Natural killer cell (primary cell): ENCODE measurements around the gene ABCA4. TPM values are rescaled to one million over a fixed set of nuclear protein-coding genes. Genes with fewer than 3 reads are reported as not detected.

Source experiments
- ATAC-seq, 3 donors: fragments of 150-1000 bp in 2 of 3; fragments of 200-7000 bp in 1 of 3; cut with Tn5 transposase; 1 replicate in 1 of 3; 2 replicates in 2 of 3; pipeline ENCODE4 v1.10.0; 2021; ENCODE audit warnings: mild to moderate bottlenecking in 2 of 3, moderate library complexity in 2 of 3
- DNase-seq, 2 donors: peaks; one replicate each; pipeline versions ENCODE4 v3.0.0 to v3.0.0-alpha.2; 2013 to 2021; ENCODE audit warnings: mixed read lengths in 1 of 2
- H3K27ac ChIP-seq: one replicate; pipeline ENCODE4 v1.5.1; 2013; ENCODE audit warnings: mild to moderate bottlenecking, low read length
- H3K27me3 ChIP-seq: one replicate; pipeline ENCODE4 v1.6.1; 2013; ENCODE audit warnings: low read length; ENCODE audit not compliant: control insufficient read depth, insufficient read depth
- H3K36me3 ChIP-seq: one replicate; pipeline ENCODE4 v1.6.1; 2013; ENCODE audit warnings: low read length; ENCODE audit not compliant: control insufficient read depth, insufficient read depth
- H3K4me1 ChIP-seq: one replicate; pipeline ENCODE4 v1.6.1; 2013; ENCODE audit warnings: low read length; ENCODE audit not compliant: control insufficient read depth, insufficient read depth
- H3K4me3 ChIP-seq: one replicate; pipeline ENCODE4 v1.5.1; 2013; ENCODE audit warnings: low read length
- H3K9me3 ChIP-seq: one replicate; pipeline ENCODE4 v1.6.1; 2013; ENCODE audit warnings: low read length; ENCODE audit not compliant: control insufficient read depth, insufficient read depth
- H3K27ac Mint-ChIP-seq, 2 donors: one replicate each; pipeline ENCODE4 v1.8.0; 2022; ENCODE audit warnings: mild to moderate bottlenecking in 2 of 2, mixed read lengths in 2 of 2, moderate library complexity in 1 of 2
- H3K27me3 Mint-ChIP-seq, 2 donors: one replicate each; pipeline ENCODE4 v1.8.0; 2022; ENCODE audit warnings: low read depth in 2 of 2, mixed read lengths in 2 of 2
- H3K36me3 Mint-ChIP-seq: one replicate; pipeline ENCODE4 v1.8.0; 2022; ENCODE audit warnings: mixed read lengths
- H3K4me1 Mint-ChIP-seq, 2 donors: one replicate each; pipeline ENCODE4 v1.8.0; 2022; ENCODE audit warnings: mixed read lengths in 2 of 2
- H3K4me3 Mint-ChIP-seq: one replicate; pipeline ENCODE4 v1.8.0; 2022; ENCODE audit warnings: mild to moderate bottlenecking, moderate library complexity, mixed read lengths
- H3K9me3 Mint-ChIP-seq, 2 donors: one replicate each; pipeline ENCODE4 v1.8.0; 2022; ENCODE audit warnings: mixed read lengths in 2 of 2
- WGBS: methylation state at CpG from one replicate; pipeline ENCODE4 v1.1.7; 2013; ENCODE audit warnings: missing lambda C conversion rate; ENCODE audit not compliant: insufficient coverage; 5-methylcytosine and 5-hydroxymethylcytosine counted together
- intact Hi-C: fragments of 100-400 bp; cut with micrococcal nuclease; formaldehyde crosslinking; loops from one replicate; pipeline ENCODE4 v1.14.2; 2022
- total RNA-seq, 4 donors: library from RNA; stranded (reverse); fragments of 120-200 nt in 1 of 4; gene quantifications; one replicate each; pipeline versions ENCODE4 v1.2.3 to v1.2.4, GENCODE V29; 2013 to 2022
- TF ChIP-seq, protein P1 (sequence below): fragments of 200-600 bp; IDR thresholded peaks from one replicate; pipeline ENCODE4 v1.8.0; 2022; ENCODE audit warnings: antibody characterized with exemption

Gene ABCA4
- total RNA-seq, 3 donors from 2014 or later (not counting 1 experiment from before 2014, with no cell fraction given), result 0.48 TPM; not detected in 2

DNA sequence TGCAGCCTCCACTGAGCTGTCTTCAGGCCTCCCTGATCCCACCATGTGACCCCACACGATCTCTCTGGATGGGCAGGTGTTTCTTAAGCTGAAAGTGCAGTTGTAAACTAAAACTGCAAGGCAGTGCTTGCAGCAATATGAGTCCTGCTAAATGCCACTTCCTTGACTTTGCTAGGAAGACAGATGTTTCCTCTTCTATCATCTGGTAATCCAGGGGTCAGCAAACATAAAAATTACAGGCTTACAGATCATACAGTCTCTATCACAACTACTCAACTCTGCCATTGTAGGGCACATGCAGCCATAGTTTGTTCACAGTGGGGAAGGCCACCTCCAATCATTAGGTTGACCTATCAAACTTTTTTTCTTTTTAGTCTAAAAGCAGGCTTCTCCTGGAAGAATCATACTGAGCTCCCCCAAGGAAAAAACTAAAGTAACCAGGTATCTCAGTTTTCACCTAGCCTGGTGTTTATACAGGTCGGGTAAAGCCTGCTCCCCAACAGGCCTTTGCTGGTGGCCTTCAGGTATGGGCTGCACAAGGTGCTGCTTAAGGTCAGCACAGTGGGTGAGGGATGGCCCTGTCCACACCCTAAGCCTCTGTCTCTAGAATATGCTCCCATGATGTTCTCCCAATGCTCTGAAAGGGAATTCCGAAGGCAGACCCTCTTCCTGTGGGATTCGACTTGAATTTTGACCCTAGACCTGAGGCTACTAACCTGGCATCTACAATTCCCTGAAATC, 10.8 kb downstream of the ABCA4 start:
- TF ChIP-seq, protein P1, sequence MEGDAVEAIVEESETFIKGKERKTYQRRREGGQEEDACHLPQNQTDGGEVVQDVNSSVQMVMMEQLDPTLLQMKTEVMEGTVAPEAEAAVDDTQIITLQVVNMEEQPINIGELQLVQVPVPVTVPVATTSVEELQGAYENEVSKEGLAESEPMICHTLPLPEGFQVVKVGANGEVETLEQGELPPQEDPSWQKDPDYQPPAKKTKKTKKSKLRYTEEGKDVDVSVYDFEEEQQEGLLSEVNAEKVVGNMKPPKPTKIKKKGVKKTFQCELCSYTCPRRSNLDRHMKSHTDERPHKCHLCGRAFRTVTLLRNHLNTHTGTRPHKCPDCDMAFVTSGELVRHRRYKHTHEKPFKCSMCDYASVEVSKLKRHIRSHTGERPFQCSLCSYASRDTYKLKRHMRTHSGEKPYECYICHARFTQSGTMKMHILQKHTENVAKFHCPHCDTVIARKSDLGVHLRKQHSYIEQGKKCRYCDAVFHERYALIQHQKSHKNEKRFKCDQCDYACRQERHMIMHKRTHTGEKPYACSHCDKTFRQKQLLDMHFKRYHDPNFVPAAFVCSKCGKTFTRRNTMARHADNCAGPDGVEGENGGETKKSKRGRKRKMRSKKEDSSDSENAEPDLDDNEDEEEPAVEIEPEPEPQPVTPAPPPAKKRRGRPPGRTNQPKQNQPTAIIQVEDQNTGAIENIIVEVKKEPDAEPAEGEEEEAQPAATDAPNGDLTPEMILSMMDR, result no peak
- Mint-ChIP-seq H3K9me3 (no peaks in the 10 kb centered on the region), H3K4me1 (peaks cover 5 to 7% of the 10 kb centered on the region in 2 donors), H3K27ac (no peak overlapping the region), H3K4me3 (no peak overlapping the region), H3K27me3 (peaks cover 26 to 43% of the 10 kb centered on the region in 2 donors), H3K36me3 (no peaks in the 10 kb centered on the region)
- Histone ChIP-seq H3K4me3 (no peak overlapping the region), H3K27ac (no peak overlapping the region), H3K27me3 (peaks cover 4% of the 10 kb centered on the region), H3K9me3 (no peaks in the 10 kb centered on the region), H3K36me3 (no peaks in the 10 kb centered on the region), H3K4me1 (peaks cover 6% of the 10 kb centered on the region)
- no peak for DNase-seq
- intact Hi-C loops, result no loop called here
- 62% methylated on average over 4 of the region's 4 CpGs for WGBS
- no peak for ATAC-seq

DNA sequence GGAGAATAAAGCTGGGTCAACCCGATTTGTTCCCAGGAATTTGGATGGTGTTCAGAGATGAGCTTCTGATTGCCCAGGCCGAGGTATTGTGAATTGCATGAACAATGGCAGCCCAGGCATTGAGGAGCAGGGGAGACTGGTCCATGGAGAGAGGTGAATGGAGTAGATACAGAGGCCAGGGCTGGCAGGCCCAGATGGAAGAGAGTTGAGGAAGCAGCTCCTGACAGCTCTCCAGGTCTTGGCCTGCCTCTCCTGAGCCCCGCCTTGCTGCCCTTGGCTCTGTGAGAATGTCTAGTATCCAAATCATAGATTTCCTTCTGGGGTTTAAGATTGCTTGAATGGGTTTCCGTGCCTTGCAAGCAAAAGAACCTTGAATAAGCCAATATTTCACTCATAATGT, 11.5 kb downstream of the ABCA4 start:
- Histone ChIP-seq H3K36me3 (no peaks in the 10 kb centered on the region), H3K27me3 (peaks cover 4% of the 10 kb centered on the region), H3K9me3 (no peaks in the 10 kb centered on the region), H3K4me1 (peaks cover 6% of the 10 kb centered on the region), H3K27ac (no peak overlapping the region), H3K4me3 (no peak overlapping the region)
- WGBS, result 47% methylated on average over 4 of the region's 4 CpGs
- Mint-ChIP-seq H3K9me3 (no peaks in the 10 kb centered on the region), H3K36me3 (no peaks in the 10 kb centered on the region), H3K27ac (no peak overlapping the region), H3K4me3 (no peak overlapping the region), H3K27me3 (peaks cover 33 to 50% of the 10 kb centered on the region in 2 donors), H3K4me1 (peaks cover 5 to 7% of the 10 kb centered on the region in 2 donors)
- DNase-seq (no peak), ATAC-seq (no peak)
- intact Hi-C loops, result no loop called here
- TF ChIP-seq, protein P1, result no peak

DNA sequence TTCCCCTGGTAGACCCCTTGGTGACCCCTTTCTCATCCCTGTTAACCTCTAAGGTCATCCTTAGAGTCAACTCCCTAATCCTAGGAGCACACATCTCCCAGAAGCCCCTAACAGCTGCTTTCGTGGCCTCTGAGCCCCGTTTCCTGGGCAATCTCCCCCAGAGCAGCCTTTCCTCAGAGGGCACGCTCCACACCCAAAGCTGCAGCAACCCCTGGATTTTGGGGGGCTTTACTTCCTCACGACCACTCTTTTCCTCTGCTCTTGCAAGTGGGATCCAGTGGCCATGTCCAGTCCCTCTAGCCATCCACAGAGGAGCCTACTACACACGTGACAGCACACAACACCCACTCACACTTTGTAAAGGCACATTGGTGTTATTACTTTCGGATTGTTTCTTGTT, 13.8 kb downstream of the ABCA4 start:
- Mint-ChIP-seq H3K36me3 (no peaks in the 10 kb centered on the region), H3K4me3 (no peak overlapping the region), H3K9me3 (no peaks in the 10 kb centered on the region), H3K27me3 (peaks cover 40 to 69% of the 10 kb centered on the region in 2 donors), H3K27ac (no peak overlapping the region), H3K4me1 (peaks cover 5 to 7% of the 10 kb centered on the region in 2 donors)
- TF ChIP-seq, protein P1, result no peak
- DNase-seq, result no peak
- H3K36me3 ChIP-seq, result no peaks in the 10 kb centered on the region
- WGBS, result 83% methylated on average over 6 of the region's 6 CpGs
- intact Hi-C loops, result no loop called here
- no peak overlapping the region for H3K27ac ChIP-seq
- peaks cover 6% of the 10 kb centered on the region for H3K4me1 ChIP-seq
- no peaks in the 10 kb centered on the region for H3K9me3 ChIP-seq
- H3K27me3 ChIP-seq, result peaks cover 4% of the 10 kb centered on the region
- H3K4me3 ChIP-seq, result no peak overlapping the region
- no peak for ATAC-seq

DNA sequence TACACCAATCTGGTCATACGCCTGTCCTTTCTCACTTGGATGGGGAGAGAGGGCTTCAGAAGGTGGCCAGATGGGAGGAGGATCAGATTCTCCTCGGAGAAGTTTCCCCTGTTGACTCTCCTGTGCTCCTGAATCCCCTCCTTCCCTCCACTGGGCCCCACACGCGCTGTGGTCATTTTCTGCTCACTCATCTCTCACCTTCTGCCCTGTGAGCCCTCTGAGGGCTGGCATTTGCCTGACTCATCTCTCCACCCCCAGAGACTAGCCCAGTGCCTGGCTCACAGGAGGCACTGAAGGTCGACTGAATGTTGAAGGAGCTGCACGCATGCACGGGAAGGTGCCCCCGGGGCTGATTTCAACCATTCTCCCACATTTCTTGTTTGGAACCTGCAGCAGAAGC, 14.2 kb downstream of the ABCA4 start:
- Mint-ChIP-seq H3K36me3 (no peaks in the 10 kb centered on the region), H3K27me3 (peaks cover 40 to 67% of the 10 kb centered on the region in 2 donors), H3K9me3 (no peaks in the 10 kb centered on the region), H3K27ac (no peak overlapping the region), H3K4me1 (peaks cover 5 to 7% of the 10 kb centered on the region in 2 donors), H3K4me3 (no peak overlapping the region)
- Histone ChIP-seq H3K27me3 (peaks cover 4% of the 10 kb centered on the region), H3K4me1 (peaks cover 6% of the 10 kb centered on the region), H3K4me3 (no peak overlapping the region), H3K27ac (no peak overlapping the region), H3K36me3 (no peaks in the 10 kb centered on the region), H3K9me3 (no peaks in the 10 kb centered on the region)
- no peak for ATAC-seq
- 82% methylated on average over 8 of the region's 8 CpGs for WGBS
- DNase-seq, result no peak
- intact Hi-C loops, result no loop called here
- TF ChIP-seq, protein P1, result no peak
